ENCODE results near the gene ARID3C.

- TF ChIP-seq, protein P1, sequence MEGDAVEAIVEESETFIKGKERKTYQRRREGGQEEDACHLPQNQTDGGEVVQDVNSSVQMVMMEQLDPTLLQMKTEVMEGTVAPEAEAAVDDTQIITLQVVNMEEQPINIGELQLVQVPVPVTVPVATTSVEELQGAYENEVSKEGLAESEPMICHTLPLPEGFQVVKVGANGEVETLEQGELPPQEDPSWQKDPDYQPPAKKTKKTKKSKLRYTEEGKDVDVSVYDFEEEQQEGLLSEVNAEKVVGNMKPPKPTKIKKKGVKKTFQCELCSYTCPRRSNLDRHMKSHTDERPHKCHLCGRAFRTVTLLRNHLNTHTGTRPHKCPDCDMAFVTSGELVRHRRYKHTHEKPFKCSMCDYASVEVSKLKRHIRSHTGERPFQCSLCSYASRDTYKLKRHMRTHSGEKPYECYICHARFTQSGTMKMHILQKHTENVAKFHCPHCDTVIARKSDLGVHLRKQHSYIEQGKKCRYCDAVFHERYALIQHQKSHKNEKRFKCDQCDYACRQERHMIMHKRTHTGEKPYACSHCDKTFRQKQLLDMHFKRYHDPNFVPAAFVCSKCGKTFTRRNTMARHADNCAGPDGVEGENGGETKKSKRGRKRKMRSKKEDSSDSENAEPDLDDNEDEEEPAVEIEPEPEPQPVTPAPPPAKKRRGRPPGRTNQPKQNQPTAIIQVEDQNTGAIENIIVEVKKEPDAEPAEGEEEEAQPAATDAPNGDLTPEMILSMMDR (conservative IDR thresholded peaks at IDR 0.05): no peak
- no peak for TF ChIP-seq EZH2 (IDR thresholded peaks at IDR 0.05; ENCODE audit: low read depth)
These were observed 24.5 kb upstream of the ARID3C start for GRCh38 chr9:34653151-34654072.
